Measurements from ENCODE around the gene SIL1.

Gene SIL1

GRCh38 chr5:138955013-138955660, 243.0 kb downstream of the SIL1 start:
- Histone ChIP-seq H3K27ac (ENCODE audit: low read length) (peak overlapping the region; percentile 70), H3K9ac (ENCODE audit: low read length in 2 of 2) (no peak overlapping the region), H3K4me1 (ENCODE audit: control insufficient read depth, insufficient read depth, low read length) (peaks cover 47% of the 10 kb centered on the region), H3K27me3 (ENCODE audit: control insufficient read depth in 1 of 2, insufficient read depth in 2 of 2, low read length in 2 of 2) (no peaks in the 10 kb centered on the region), H3K9me3 (ENCODE audit: control insufficient read depth in 2 of 2, low read length in 2 of 2) (no peaks in the 10 kb centered on the region), H3K4me3 (ENCODE audit: low read length in 2 of 2) (no peak overlapping the region), H3K36me3 (ENCODE audit: control insufficient read depth in 2 of 2, insufficient read depth in 2 of 2, low read length in 2 of 2) (no peaks in the 10 kb centered on the region)

DNA sequence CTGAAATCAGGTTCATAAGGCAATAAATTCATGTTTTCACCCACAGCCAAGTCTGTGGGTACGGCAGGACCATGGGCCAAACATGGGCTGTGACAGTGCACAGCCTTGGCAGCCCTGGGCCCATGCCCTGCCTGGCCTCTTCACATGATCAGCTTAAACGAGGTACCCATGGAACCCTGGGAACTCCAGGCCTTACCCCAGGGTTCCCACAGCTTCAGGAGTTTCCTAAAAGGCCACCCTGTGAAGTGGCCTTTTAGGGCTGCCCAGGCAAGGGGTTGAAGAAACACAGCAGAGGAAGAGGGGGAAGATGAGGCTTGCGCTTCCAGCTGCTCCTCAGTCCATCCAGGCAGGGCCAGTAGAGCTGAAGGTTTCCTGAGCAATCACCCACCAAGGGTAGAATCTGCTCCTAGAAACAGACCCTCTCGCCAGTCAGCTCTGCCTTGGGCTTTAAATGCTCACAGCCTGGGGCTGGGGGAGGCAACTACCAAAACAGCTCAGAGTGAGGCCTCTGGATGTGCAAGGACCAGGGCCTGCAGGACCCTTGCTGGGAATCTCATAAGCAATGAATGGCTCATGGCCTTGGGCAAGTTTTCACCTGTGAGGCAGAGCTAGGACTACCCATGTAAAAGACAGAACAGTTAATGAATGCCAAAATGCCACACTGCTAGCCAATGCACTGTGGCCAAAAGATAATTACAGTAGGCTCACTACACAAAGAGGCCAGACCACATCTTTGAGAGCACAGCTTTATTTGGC, 243.7 kb downstream of the SIL1 start:
- Histone ChIP-seq H3K9me3 (ENCODE audit: control insufficient read depth in 2 of 2, low read length in 2 of 2) (no peaks in the 10 kb centered on the region), H3K4me3 (ENCODE audit: low read length in 2 of 2) (no peak overlapping the region), H3K36me3 (ENCODE audit: control insufficient read depth in 2 of 2, insufficient read depth in 2 of 2, low read length in 2 of 2) (no peaks in the 10 kb centered on the region), H3K4me1 (ENCODE audit: control insufficient read depth, insufficient read depth, low read length) (peaks cover 49% of the 10 kb centered on the region), H3K27ac (ENCODE audit: low read length) (peak overlapping the region; percentile 70), H3K27me3 (ENCODE audit: control insufficient read depth in 1 of 2, insufficient read depth in 2 of 2, low read length in 2 of 2) (no peaks in the 10 kb centered on the region), H3K9ac (ENCODE audit: low read length in 2 of 2) (no peak overlapping the region)

GRCh38 chr5:138953387-138954256, 244.5 kb downstream of the SIL1 start:
- H3K27me3 ChIP-seq (ENCODE audit: control insufficient read depth in 1 of 2, insufficient read depth in 2 of 2, low read length in 2 of 2): no peaks in the 10 kb centered on the region
- H3K4me1 ChIP-seq (ENCODE audit: control insufficient read depth, insufficient read depth, low read length): peaks cover 54% of the 10 kb centered on the region
- H3K9me3 ChIP-seq (ENCODE audit: control insufficient read depth in 2 of 2, low read length in 2 of 2): no peaks in the 10 kb centered on the region
- no peaks in the 10 kb centered on the region for H3K36me3 ChIP-seq (ENCODE audit: control insufficient read depth in 2 of 2, insufficient read depth in 2 of 2, low read length in 2 of 2)
- peak overlapping the region; percentile 70 for H3K27ac ChIP-seq (ENCODE audit: low read length)
- H3K9ac ChIP-seq (ENCODE audit: low read length in 2 of 2): peak overlapping the region; percentile 40 to 60
- H3K4me3 ChIP-seq (ENCODE audit: low read length in 2 of 2): peak overlapping the region; percentile 31 to 54

DNA sequence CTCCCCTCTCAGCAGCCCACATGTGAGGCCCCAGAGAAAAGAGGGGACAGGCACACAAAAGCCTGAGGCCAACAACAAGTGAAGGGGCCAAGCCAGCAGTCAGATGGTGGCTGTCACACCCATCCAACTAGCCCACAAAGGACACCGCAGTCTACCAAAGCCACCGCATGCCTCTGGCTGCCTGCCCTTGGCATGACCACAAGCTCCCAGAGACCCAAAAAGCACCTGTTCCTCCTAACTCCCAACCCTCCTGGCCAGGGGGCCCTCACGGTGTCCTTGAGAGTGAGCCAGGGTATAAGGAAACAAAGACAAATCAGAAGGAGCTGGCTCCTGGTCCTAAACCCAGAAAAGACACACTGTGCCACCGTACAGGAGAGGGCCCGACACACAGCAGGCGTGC, 245.2 kb downstream of the SIL1 start:
- Histone ChIP-seq H3K36me3 (ENCODE audit: control insufficient read depth in 2 of 2, insufficient read depth in 2 of 2, low read length in 2 of 2) (no peaks in the 10 kb centered on the region), H3K4me1 (ENCODE audit: control insufficient read depth, insufficient read depth, low read length) (peaks cover 55% of the 10 kb centered on the region), H3K9me3 (ENCODE audit: control insufficient read depth in 2 of 2, low read length in 2 of 2) (no peaks in the 10 kb centered on the region), H3K9ac (ENCODE audit: low read length in 2 of 2) (peak overlapping the region; percentile 40 to 60), H3K27ac (ENCODE audit: low read length) (peak overlapping the region; percentile 70), H3K27me3 (ENCODE audit: control insufficient read depth in 1 of 2, insufficient read depth in 2 of 2, low read length in 2 of 2) (no peaks in the 10 kb centered on the region), H3K4me3 (ENCODE audit: low read length in 2 of 2) (peak overlapping the region; percentile 31 to 54)

- no peak overlapping the region for H3K4me3 ChIP-seq (ENCODE audit: low read length in 2 of 2)
- peak overlapping the region; percentile 70 for H3K27ac ChIP-seq (ENCODE audit: low read length)
- H3K9ac ChIP-seq (ENCODE audit: low read length in 2 of 2): no peak overlapping the region
- no peaks in the 10 kb centered on the region for H3K9me3 ChIP-seq (ENCODE audit: control insufficient read depth in 2 of 2, low read length in 2 of 2)
- H3K4me1 ChIP-seq (ENCODE audit: control insufficient read depth, insufficient read depth, low read length): peaks cover 55% of the 10 kb centered on the region
- H3K27me3 ChIP-seq (ENCODE audit: control insufficient read depth in 1 of 2, insufficient read depth in 2 of 2, low read length in 2 of 2): no peaks in the 10 kb centered on the region
- H3K36me3 ChIP-seq (ENCODE audit: control insufficient read depth in 2 of 2, insufficient read depth in 2 of 2, low read length in 2 of 2): peaks cover 2 to 7% of the 10 kb centered on the region in 2 donors
These were observed 246.0 kb downstream of the SIL1 start for GRCh38 chr5:138951986-138952735.

- no peaks in the 10 kb centered on the region for H3K27me3 ChIP-seq (ENCODE audit: control insufficient read depth in 1 of 2, insufficient read depth in 2 of 2, low read length in 2 of 2)
- H3K9ac ChIP-seq (ENCODE audit: low read length in 2 of 2): no peak overlapping the region
- H3K4me3 ChIP-seq (ENCODE audit: low read length in 2 of 2): no peak overlapping the region
- no peaks in the 10 kb centered on the region for H3K9me3 ChIP-seq (ENCODE audit: control insufficient read depth in 2 of 2, low read length in 2 of 2)
- H3K4me1 ChIP-seq (ENCODE audit: control insufficient read depth, insufficient read depth, low read length): peaks cover 55% of the 10 kb centered on the region
- no peak overlapping the region for H3K27ac ChIP-seq (ENCODE audit: low read length)
- peaks cover 10 to 14% of the 10 kb centered on the region in 2 donors for H3K36me3 ChIP-seq (ENCODE audit: control insufficient read depth in 2 of 2, insufficient read depth in 2 of 2, low read length in 2 of 2)
These were observed 246.8 kb downstream of the SIL1 start for GRCh38 chr5:138951091-138951985.

DNA sequence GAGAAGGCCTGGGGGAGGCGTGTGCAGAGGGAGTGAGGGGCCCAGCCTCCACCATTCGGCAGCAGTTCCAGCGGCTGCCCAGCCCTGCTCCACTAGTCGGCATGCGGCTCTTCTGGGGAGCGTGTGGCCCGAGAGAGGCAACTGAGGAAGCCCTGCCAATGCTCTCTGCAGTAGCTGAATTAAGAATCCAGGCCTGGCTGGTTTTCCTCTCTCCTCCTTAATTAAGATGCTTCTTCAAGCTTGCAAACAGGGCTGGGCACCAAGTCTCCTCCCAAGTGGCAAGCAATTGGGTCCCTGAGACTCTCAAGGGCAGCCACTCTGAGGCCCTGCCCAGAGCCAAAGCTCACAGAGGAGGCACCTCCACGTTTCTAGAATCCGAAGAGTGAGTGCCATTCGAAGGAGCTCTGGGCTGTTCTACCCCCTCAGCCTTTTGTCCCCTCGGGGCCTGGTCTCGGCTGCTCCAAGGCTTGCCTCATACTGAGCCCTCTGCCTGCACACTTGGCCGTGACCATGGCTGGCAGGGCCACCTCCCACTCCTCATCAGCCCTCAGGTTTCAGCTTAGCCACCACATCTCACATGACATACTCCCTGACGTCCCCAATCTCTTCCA, 247.6 kb downstream of the SIL1 start:
- Histone ChIP-seq H3K36me3 (ENCODE audit: control insufficient read depth in 2 of 2, insufficient read depth in 2 of 2, low read length in 2 of 2) (peaks cover 10 to 16% of the 10 kb centered on the region in 2 donors), H3K4me1 (ENCODE audit: control insufficient read depth, insufficient read depth, low read length) (peaks cover 53% of the 10 kb centered on the region), H3K27ac (ENCODE audit: low read length) (no peak overlapping the region), H3K27me3 (ENCODE audit: control insufficient read depth in 1 of 2, insufficient read depth in 2 of 2, low read length in 2 of 2) (no peaks in the 10 kb centered on the region), H3K9ac (ENCODE audit: low read length in 2 of 2) (no peak overlapping the region), H3K9me3 (ENCODE audit: control insufficient read depth in 2 of 2, low read length in 2 of 2) (no peaks in the 10 kb centered on the region), H3K4me3 (ENCODE audit: low read length in 2 of 2) (no peak overlapping the region)

GRCh38 chr5:138949988-138950387, 248.2 kb downstream of the SIL1 start:
- Histone ChIP-seq H3K27me3 (ENCODE audit: control insufficient read depth in 1 of 2, insufficient read depth in 2 of 2, low read length in 2 of 2) (no peaks in the 10 kb centered on the region), H3K4me1 (ENCODE audit: control insufficient read depth, insufficient read depth, low read length) (peaks cover 48% of the 10 kb centered on the region), H3K4me3 (ENCODE audit: low read length in 2 of 2) (no peak overlapping the region), H3K27ac (ENCODE audit: low read length) (no peak overlapping the region), H3K9me3 (ENCODE audit: control insufficient read depth in 2 of 2, low read length in 2 of 2) (no peaks in the 10 kb centered on the region), H3K9ac (ENCODE audit: low read length in 2 of 2) (no peak overlapping the region), H3K36me3 (ENCODE audit: control insufficient read depth in 2 of 2, insufficient read depth in 2 of 2, low read length in 2 of 2) (peaks cover 10 to 16% of the 10 kb centered on the region in 2 donors)

GRCh38 chr5:138949223-138949574, 249.0 kb downstream of the SIL1 start:
- peaks cover 41% of the 10 kb centered on the region for H3K4me1 ChIP-seq (ENCODE audit: control insufficient read depth, insufficient read depth, low read length)
- no peaks in the 10 kb centered on the region for H3K27me3 ChIP-seq (ENCODE audit: control insufficient read depth in 1 of 2, insufficient read depth in 2 of 2, low read length in 2 of 2)
- H3K36me3 ChIP-seq (ENCODE audit: control insufficient read depth in 2 of 2, insufficient read depth in 2 of 2, low read length in 2 of 2): peaks cover 10 to 16% of the 10 kb centered on the region in 2 donors
- H3K9me3 ChIP-seq (ENCODE audit: control insufficient read depth in 2 of 2, low read length in 2 of 2): no peaks in the 10 kb centered on the region
- no peak overlapping the region for H3K9ac ChIP-seq (ENCODE audit: low read length in 2 of 2)
- H3K4me3 ChIP-seq (ENCODE audit: low read length in 2 of 2): no peak overlapping the region
- H3K27ac ChIP-seq (ENCODE audit: low read length): no peak overlapping the region

Measured in stomach smooth muscle (tissue), 2 donors.